Endothelial cell (in vitro differentiated cells): ENCODE data around the gene MGAT4C. TPM values are rescaled to one million over a fixed set of nuclear protein-coding genes. Genes with fewer than 3 reads are reported as not detected.

ENCODE experiments used
- DNase-seq: peaks from one replicate; pipeline ENCODE4 v3.0.0; 2021; ENCODE audit warnings: low spot score
- H3K27ac Mint-ChIP-seq: one replicate; pipeline ENCODE4 v1.8.0; 2021; ENCODE audit warnings: mixed read lengths, inconsistent platforms; ENCODE audit not compliant: unreplicated experiment
- H3K27me3 Mint-ChIP-seq: one replicate; pipeline ENCODE4 v1.8.0; 2021; ENCODE audit warnings: mild to moderate bottlenecking, moderate library complexity, mixed read lengths, inconsistent platforms; ENCODE audit not compliant: unreplicated experiment
- H3K36me3 Mint-ChIP-seq: one replicate; pipeline ENCODE4 v1.8.0; 2021; ENCODE audit warnings: mild to moderate bottlenecking, low read depth, mixed read lengths, inconsistent platforms; ENCODE audit not compliant: unreplicated experiment
- H3K4me1 Mint-ChIP-seq: one replicate; pipeline ENCODE4 v1.8.0; 2021; ENCODE audit warnings: mild to moderate bottlenecking, mixed read lengths, inconsistent platforms; ENCODE audit not compliant: unreplicated experiment
- H3K4me3 Mint-ChIP-seq: one replicate; pipeline ENCODE4 v1.8.0; 2021; ENCODE audit warnings: mild to moderate bottlenecking, mixed read lengths, inconsistent platforms; ENCODE audit not compliant: unreplicated experiment
- H3K9me3 Mint-ChIP-seq: one replicate; pipeline ENCODE4 v1.8.0; 2021; ENCODE audit warnings: mixed read lengths, inconsistent platforms; ENCODE audit not compliant: unreplicated experiment
- CTCF ChIP-seq: fragments of 200-600 bp; sonication (generic); IDR thresholded peaks from one replicate; pipeline ENCODE4 v1.5.0; 2021; ENCODE audit warnings: antibody characterized with exemption; ENCODE audit not compliant: unreplicated experiment
- total RNA-seq: library from RNA; stranded (reverse); fragmentation: NEBNext Ultra II Directional; extraction: Animal tissue kit (Norgen Biotek cat#: 25700); gene quantifications from one replicate; pipeline ENCODE4 v1.2.1, GENCODE V29; 2021; ENCODE audit not compliant: unreplicated experiment

MGAT4C gene
- total RNA-seq, 1 donor from 2014 or later, result 1.1 TPM

GRCh38 chr12:86172913-86173443, 83.2 kb downstream of the MGAT4C start:
- H3K4me3 Mint-ChIP-seq, result no peak overlapping the region
- no peak for DNase-seq
- no peaks in the 10 kb centered on the region for H3K36me3 Mint-ChIP-seq
- H3K9me3 Mint-ChIP-seq, result no peaks in the 10 kb centered on the region
- H3K4me1 Mint-ChIP-seq, result peaks cover 6% of the 10 kb centered on the region
- TF ChIP-seq CTCF, result no peak
- H3K27ac Mint-ChIP-seq, result no peak overlapping the region
- H3K27me3 Mint-ChIP-seq, result no peaks in the 10 kb centered on the region

- DNase-seq, result no peak
- no peaks in the 10 kb centered on the region for H3K36me3 Mint-ChIP-seq
- H3K9me3 Mint-ChIP-seq, result no peaks in the 10 kb centered on the region
- no peak overlapping the region for H3K27ac Mint-ChIP-seq
- H3K4me1 Mint-ChIP-seq, result peaks cover 6% of the 10 kb centered on the region
- no peak overlapping the region for H3K4me3 Mint-ChIP-seq
- H3K27me3 Mint-ChIP-seq, result no peaks in the 10 kb centered on the region
- no peak for TF ChIP-seq CTCF
Measured at GRCh38 chr12:86170051-86170450, 86.1 kb downstream of the MGAT4C start.

- H3K36me3 Mint-ChIP-seq, result no peaks in the 10 kb centered on the region
- H3K4me1 Mint-ChIP-seq, result no peaks in the 10 kb centered on the region
- H3K4me3 Mint-ChIP-seq, result no peak overlapping the region
- H3K27me3 Mint-ChIP-seq, result no peaks in the 10 kb centered on the region
- TF ChIP-seq CTCF, result no peak
- H3K9me3 Mint-ChIP-seq, result no peaks in the 10 kb centered on the region
- DNase-seq, result no peak
- H3K27ac Mint-ChIP-seq, result no peak overlapping the region
Measured at GRCh38 chr12:86158956-86159355, 97.2 kb downstream of the MGAT4C start.

GRCh38 chr12:86154620-86155019, 101.6 kb downstream of the MGAT4C start:
- Mint-ChIP-seq H3K27me3 (peaks cover 2% of the 10 kb centered on the region), H3K4me1 (peaks cover 6% of the 10 kb centered on the region), H3K27ac (no peak overlapping the region), H3K4me3 (no peak overlapping the region), H3K9me3 (no peaks in the 10 kb centered on the region), H3K36me3 (no peaks in the 10 kb centered on the region)
- no peak for DNase-seq
- no peak for TF ChIP-seq CTCF

- peaks cover 4% of the 10 kb centered on the region for H3K27me3 Mint-ChIP-seq
- H3K9me3 Mint-ChIP-seq, result no peaks in the 10 kb centered on the region
- no peak overlapping the region for H3K27ac Mint-ChIP-seq
- H3K4me1 Mint-ChIP-seq, result peaks cover 6% of the 10 kb centered on the region
- TF ChIP-seq CTCF, result no peak
- no peak for DNase-seq
- no peaks in the 10 kb centered on the region for H3K36me3 Mint-ChIP-seq
- H3K4me3 Mint-ChIP-seq, result no peak overlapping the region
Measured at GRCh38 chr12:86148612-86149011, 107.6 kb downstream of the MGAT4C start.
